Activated CD4-positive, alpha-beta T cell treated with anti-CD3 and anti-CD28 coated beads for 36 hours (primary cell): Measurements from ENCODE around the gene CALHM3. TPM values are rescaled to one million over a fixed set of nuclear protein-coding genes. Genes with fewer than 3 reads are reported as not detected.

Experiments
- ATAC-seq: fragments of 200-7000 bp; cut with Tn5 transposase; one replicate; pipeline ENCODE4 v1.10.0; 2021; ENCODE audit warnings: mild to moderate bottlenecking, moderate library complexity
- CTCF ChIA-PET: fragments of 350-600 bp; sonication (Branson Sonifier 250); formaldehyde crosslinking; loops from one replicate; lab custom pipeline; 2021; ENCODE audit warnings: antibody characterized with exemption; lab: Charles Lee
- POLR2A ChIA-PET: fragments of 350-600 bp; sonication (Branson Sonifier 250); formaldehyde crosslinking; loops from one replicate; lab custom pipeline; 2021; ENCODE audit warnings: antibody characterized with exemption, inconsistent platforms; lab: Charles Lee
- DNase-seq: peaks from one replicate; pipeline ENCODE4 v3.0.0-alpha.2; 2020
- H3K27ac Mint-ChIP-seq: one replicate; pipeline ENCODE4 v1.8.0; 2021; ENCODE audit warnings: mixed read lengths
- H3K27me3 Mint-ChIP-seq: one replicate; pipeline ENCODE4 v1.8.0; 2021; ENCODE audit warnings: mixed read lengths
- H3K36me3 Mint-ChIP-seq: one replicate; pipeline ENCODE4 v1.8.0; 2021; ENCODE audit warnings: low read depth, mixed read lengths
- H3K4me1 Mint-ChIP-seq: one replicate; pipeline ENCODE4 v1.8.0; 2021; ENCODE audit warnings: mixed read lengths
- H3K4me3 Mint-ChIP-seq: one replicate; pipeline ENCODE4 v1.8.0; 2021; ENCODE audit warnings: mild to moderate bottlenecking, moderate library complexity, mixed read lengths
- H3K9me3 Mint-ChIP-seq: one replicate; pipeline ENCODE4 v1.8.0; 2021; ENCODE audit warnings: low read depth, mixed read lengths
- intact Hi-C, 2 experiments: fragments of 100-400 bp; cut with DNase I in 1 of 2; cut with micrococcal nuclease in 1 of 2; formaldehyde crosslinking; loops; one replicate each; pipeline versions ENCODE4 v1.14.2 to v1.15.1; 2022 to 2024; cut with DNase I, micrococcal nuclease
- total RNA-seq, 2 experiments: library from RNA; stranded (reverse); gene quantifications; one replicate each; pipeline ENCODE4 v1.2.3, GENCODE V29; 2021

CALHM3 gene
- total RNA-seq, 2 experiments from 2014 or later = not detected

- no peak for ATAC-seq
- peaks cover 10% of the 10 kb centered on the region for H3K4me1 Mint-ChIP-seq
These were observed 22.9 kb downstream of the CALHM3 start for GRCh38 chr10:103456074-103456660.

GRCh38 chr10:103455235-103455634 is 23.8 kb downstream of the CALHM3 start:
- no peaks in the 10 kb centered on the region for H3K9me3 Mint-ChIP-seq
- H3K4me1 Mint-ChIP-seq = peaks cover 19% of the 10 kb centered on the region
- ChIA-PET POLR2A (no interaction called here), CTCF (interaction anchor here (0.6 kb wide), 2 partner anchors 31 to 231 kb away, joined by 3 read pairs; no protein-coding TSS in a partner anchor)
- intact Hi-C loops = no loop called here
- no peak overlapping the region for H3K4me3 Mint-ChIP-seq
- DNase-seq = no peak
- no peak for ATAC-seq
- H3K27me3 Mint-ChIP-seq = no peaks in the 10 kb centered on the region
- H3K27ac Mint-ChIP-seq = no peak overlapping the region
- H3K36me3 Mint-ChIP-seq = no peaks in the 10 kb centered on the region

More at GRCh38 chr10:103456074-103456660, 22.9 kb downstream of the CALHM3 start:
- intact Hi-C loops = no loop called here
- ChIA-PET POLR2A (no interaction called here), CTCF (no interaction called here)
- Mint-ChIP-seq H3K9me3 (no peaks in the 10 kb centered on the region), H3K27me3 (no peaks in the 10 kb centered on the region), H3K4me3 (no peak overlapping the region), H3K27ac (no peak overlapping the region), H3K36me3 (no peaks in the 10 kb centered on the region)
- DNase-seq = no peak

GRCh38 chr10:103454026-103454425 is 25.0 kb downstream of the CALHM3 start:
- POLR2A ChIA-PET = no interaction called here

GRCh38 chr10:103452506-103453230 is 26.4 kb downstream of the CALHM3 start:
- DNase-seq (no peak), ATAC-seq (no peak)
- Mint-ChIP-seq H3K36me3 (peaks cover 16% of the 10 kb centered on the region), H3K4me1 (peaks cover 38% of the 10 kb centered on the region), H3K27ac (peak overlapping the region; percentile 47), H3K4me3 (peak overlapping the region; percentile 79), H3K9me3 (no peaks in the 10 kb centered on the region), H3K27me3 (no peaks in the 10 kb centered on the region)
- ChIA-PET POLR2A (interaction anchor here (0.8 to 1.2 kb wide), 2 partner anchors 8 to 56 kb away, joined by 3 read pairs; partner anchors contain the start of gene PDCD11), CTCF (interaction anchor here (0.8 to 3.1 kb wide), 3 partner anchors 28 to 38 kb away, joined by 3 to 11 read pairs (median 3); no protein-coding TSS in a partner anchor)
- intact Hi-C loops = no loop called here

More at GRCh38 chr10:103454026-103454425, 25.0 kb downstream of the CALHM3 start:
- CTCF ChIA-PET = interaction anchor here (0.6 to 0.9 kb wide), 2 partner anchors 29 to 86 kb away, joined by 3 to 4 read pairs; no protein-coding TSS in a partner anchor
- DNase-seq = no peak
- Mint-ChIP-seq H3K9me3 (no peaks in the 10 kb centered on the region), H3K27me3 (no peaks in the 10 kb centered on the region), H3K27ac (no peak overlapping the region), H3K36me3 (peaks cover 8% of the 10 kb centered on the region), H3K4me1 (peaks cover 31% of the 10 kb centered on the region), H3K4me3 (no peak overlapping the region)
- intact Hi-C loops = no loop called here
- no peak for ATAC-seq

- H3K36me3 Mint-ChIP-seq = peaks cover 21% of the 10 kb centered on the region
- no peaks in the 10 kb centered on the region for H3K9me3 Mint-ChIP-seq
- POLR2A ChIA-PET = interaction anchor here (0.8 to 1.2 kb wide), 2 partner anchors 9 to 55 kb away, joined by 3 read pairs; partner anchors contain the start of gene PDCD11
- peak; percentile 80 for ATAC-seq
- H3K27ac Mint-ChIP-seq = peak within 1 kb of the TSS; percentile 78
- peak within 1 kb of the TSS; percentile 79 for H3K4me3 Mint-ChIP-seq
- CTCF ChIA-PET = interaction anchor here (0.8 to 3.1 kb wide), 4 partner anchors 29 to 39 kb away, joined by 3 to 11 read pairs (median 5); no protein-coding TSS in a partner anchor
- peaks cover 40% of the 10 kb centered on the region for H3K4me1 Mint-ChIP-seq
- peak; percentile 81 for DNase-seq
- intact Hi-C loops = loop anchor here (1.0 to 2.0 kb wide), 2 partner anchors 31 to 33 kb away; no protein-coding TSS in a partner anchor
- no peaks in the 10 kb centered on the region for H3K27me3 Mint-ChIP-seq
These were observed 27.1 kb downstream of the CALHM3 start, which contains the start of gene CALHM2 for GRCh38 chr10:103451831-103452505. Gene CALHM2, minus strand, starts transcription at chr10:103452370. Its CDS starts 2,429 bp downstream, at chr10:103449941.

- Mint-ChIP-seq H3K27ac (peak overlapping the region; percentile 78), H3K4me1 (peaks cover 40% of the 10 kb centered on the region), H3K9me3 (no peaks in the 10 kb centered on the region), H3K27me3 (no peaks in the 10 kb centered on the region), H3K4me3 (peak overlapping the region; percentile 79), H3K36me3 (peaks cover 24% of the 10 kb centered on the region)
- ATAC-seq = peak; percentile 69
- CTCF ChIA-PET = interaction anchor here (0.6 to 3.1 kb wide), 7 partner anchors 30 to 115 kb away, joined by 3 to 11 read pairs (median 3); partner anchors contain the start of gene TAF5
- intact Hi-C loops = loop anchor here (1.0 to 2.0 kb wide), 2 partner anchors 32 to 34 kb away; no protein-coding TSS in a partner anchor
- POLR2A ChIA-PET = interaction anchor here (0.7 to 1.2 kb wide), 4 partner anchors 9 to 501 kb away, joined by 3 read pairs; partner anchors contain the start of gene PDCD11
- peak; percentile 70 for DNase-seq
These were observed 27.8 kb downstream of the CALHM3 start for GRCh38 chr10:103451091-103451813.

GRCh38 chr10:103450201-103450695 is 28.8 kb downstream of the CALHM3 start:
- ATAC-seq (no peak), DNase-seq (no peak)
- peaks cover 40% of the 10 kb centered on the region for H3K4me1 Mint-ChIP-seq
- no peaks in the 10 kb centered on the region for H3K9me3 Mint-ChIP-seq
- H3K27ac Mint-ChIP-seq = peak overlapping the region; percentile 78
- CTCF ChIA-PET = interaction anchor here (0.6 to 3.1 kb wide), 4 partner anchors 35 to 406 kb away, joined by 3 to 11 read pairs (median 4); no protein-coding TSS in a partner anchor
- no peaks in the 10 kb centered on the region for H3K27me3 Mint-ChIP-seq
- POLR2A ChIA-PET = no interaction called here
- intact Hi-C loops = loop anchor here in 1 of 2 experiments (2.0 kb wide), 1 partner anchor 33 kb away; no protein-coding TSS in a partner anchor
- H3K4me3 Mint-ChIP-seq = peak overlapping the region; percentile 79
- peaks cover 29% of the 10 kb centered on the region for H3K36me3 Mint-ChIP-seq

GRCh38 chr10:103449208-103450144 is 29.6 kb downstream of the CALHM3 start:
- Mint-ChIP-seq H3K27ac (peak overlapping the region; percentile 48), H3K27me3 (no peaks in the 10 kb centered on the region), H3K36me3 (peaks cover 34% of the 10 kb centered on the region), H3K4me1 (peaks cover 40% of the 10 kb centered on the region), H3K9me3 (no peaks in the 10 kb centered on the region), H3K4me3 (peak overlapping the region; percentile 34)
- ChIA-PET CTCF (interaction anchor here (0.7 to 1.2 kb wide), 3 partner anchors 33 to 406 kb away, joined by 3 to 4 read pairs (median 4); no protein-coding TSS in a partner anchor), POLR2A (no interaction called here)
- DNase-seq (no peak), ATAC-seq (no peak)
- intact Hi-C loops = loop anchor here in 1 of 2 experiments (2.0 kb wide), 1 partner anchor 33 kb away; no protein-coding TSS in a partner anchor

- CTCF ChIA-PET = interaction anchor here (0.7 to 1.2 kb wide), 2 partner anchors 34 to 207 kb away, joined by 3 to 4 read pairs; no protein-coding TSS in a partner anchor
- POLR2A ChIA-PET = no interaction called here
- no peak overlapping the region for H3K4me3 Mint-ChIP-seq
- no peaks in the 10 kb centered on the region for H3K27me3 Mint-ChIP-seq
- no peaks in the 10 kb centered on the region for H3K9me3 Mint-ChIP-seq
- no peak for DNase-seq
- intact Hi-C loops = no loop called here
- peaks cover 40% of the 10 kb centered on the region for H3K4me1 Mint-ChIP-seq
- peaks cover 38% of the 10 kb centered on the region for H3K36me3 Mint-ChIP-seq
- H3K27ac Mint-ChIP-seq = peak overlapping the region; percentile 66
- ATAC-seq = no peak
These were observed 30.3 kb downstream of the CALHM3 start for GRCh38 chr10:103448746-103449145.
